ENCODE data around the gene DNM3.

- no peak for TF ChIP-seq CTCF (optimal IDR thresholded peaks at IDR 0.05 in 1 of 3, IDR thresholded peaks at IDR 0.05 in 1 of 3, conservative IDR thresholded peaks at IDR 0.05 in 1 of 3; ENCODE audit: extremely low read depth in 1 of 3, insufficient read depth in 2 of 3, low read length in 3 of 3)
- TF ChIP-seq EZH2 (IDR thresholded peaks at IDR 0.05; ENCODE audit: low read length): no peak
Observed at GRCh38 chr1:172397221-172397620, 555.9 kb downstream of the DNM3 start.
